IPS DF 19.7 (cell line): ENCODE data around the gene CCDC91.
"Not testable (repeated sequence)": the region's sequence is repeated elsewhere in the genome, so short reads cannot be mapped to it uniquely, and the experiment has no call there.

Source experiments
- DNase-seq: peaks from one replicate; pipeline ENCODE4 v3.0.0-alpha.2; 2013; ENCODE audit warnings: low read depth, low spot score

CCDC91 gene

GRCh38 chr12:28290262-28290661 is 100.0 kb downstream of the CCDC91 start:
- DNase-seq, result no peak

- DNase-seq, result no peak
These were observed 102.4 kb downstream of the CCDC91 start for GRCh38 chr12:28292699-28293098.

- no peak for DNase-seq
These were observed 104.0 kb downstream of the CCDC91 start for GRCh38 chr12:28294300-28294699.

- DNase-seq, result no peak
These were observed 106.0 kb downstream of the CCDC91 start for GRCh38 chr12:28296287-28296686.

- no peak for DNase-seq
These were observed 112.9 kb downstream of the CCDC91 start for GRCh38 chr12:28303192-28303591.

- no peak for DNase-seq
These were observed 116.3 kb downstream of the CCDC91 start for GRCh38 chr12:28306535-28306934.

GRCh38 chr12:28308891-28309290 is 118.6 kb downstream of the CCDC91 start:
- DNase-seq, result no peak

- no peak for DNase-seq
These were observed 123.4 kb downstream of the CCDC91 start for GRCh38 chr12:28313631-28314030.

GRCh38 chr12:28316049-28316448 is 125.8 kb downstream of the CCDC91 start:
- no peak for DNase-seq

- no peak for DNase-seq
These were observed 128.0 kb downstream of the CCDC91 start for GRCh38 chr12:28318273-28318672.

GRCh38 chr12:28320353-28320752 is 130.1 kb downstream of the CCDC91 start:
- no peak for DNase-seq

- no peak for DNase-seq
These were observed 137.5 kb downstream of the CCDC91 start for GRCh38 chr12:28327722-28328121.

- no peak for DNase-seq
These were observed 138.7 kb downstream of the CCDC91 start for GRCh38 chr12:28328967-28329366.

GRCh38 chr12:28329727-28330126 is 139.5 kb downstream of the CCDC91 start:
- DNase-seq, result not testable (repeated sequence)

GRCh38 chr12:28330232-28330631 is 140.0 kb downstream of the CCDC91 start:
- not testable (repeated sequence) for DNase-seq

- no peak for DNase-seq
These were observed 140.9 kb downstream of the CCDC91 start for GRCh38 chr12:28331130-28331529.

GRCh38 chr12:28340261-28341045 is 150.2 kb downstream of the CCDC91 start:
- DNase-seq, result no peak

GRCh38 chr12:28343713-28344112 is 153.5 kb downstream of the CCDC91 start:
- DNase-seq, result no peak

- DNase-seq, result no peak
These were observed 156.3 kb downstream of the CCDC91 start for GRCh38 chr12:28346567-28346966.

- no peak for DNase-seq
These were observed 158.9 kb downstream of the CCDC91 start for GRCh38 chr12:28349196-28349595.

- DNase-seq, result no peak
These were observed 160.2 kb downstream of the CCDC91 start for GRCh38 chr12:28350502-28350901.

GRCh38 chr12:28351414-28351813 is 161.2 kb downstream of the CCDC91 start:
- no peak for DNase-seq

- no peak for DNase-seq
These were observed 164.9 kb downstream of the CCDC91 start for GRCh38 chr12:28355161-28355560.

GRCh38 chr12:28360253-28360652 is 170.0 kb downstream of the CCDC91 start:
- DNase-seq, result no peak
